ENCODE results near the gene RTEL1. TPM values are rescaled to one million over a fixed set of nuclear protein-coding genes. Genes with fewer than 3 reads are reported as not detected.
A peak's percentile ranks its signal among the peaks of the same experiment; 100 is the strongest.

The RTEL1 gene
- total RNA-seq, 1 experiment from 2014 or later = 51.1 TPM

DNA sequence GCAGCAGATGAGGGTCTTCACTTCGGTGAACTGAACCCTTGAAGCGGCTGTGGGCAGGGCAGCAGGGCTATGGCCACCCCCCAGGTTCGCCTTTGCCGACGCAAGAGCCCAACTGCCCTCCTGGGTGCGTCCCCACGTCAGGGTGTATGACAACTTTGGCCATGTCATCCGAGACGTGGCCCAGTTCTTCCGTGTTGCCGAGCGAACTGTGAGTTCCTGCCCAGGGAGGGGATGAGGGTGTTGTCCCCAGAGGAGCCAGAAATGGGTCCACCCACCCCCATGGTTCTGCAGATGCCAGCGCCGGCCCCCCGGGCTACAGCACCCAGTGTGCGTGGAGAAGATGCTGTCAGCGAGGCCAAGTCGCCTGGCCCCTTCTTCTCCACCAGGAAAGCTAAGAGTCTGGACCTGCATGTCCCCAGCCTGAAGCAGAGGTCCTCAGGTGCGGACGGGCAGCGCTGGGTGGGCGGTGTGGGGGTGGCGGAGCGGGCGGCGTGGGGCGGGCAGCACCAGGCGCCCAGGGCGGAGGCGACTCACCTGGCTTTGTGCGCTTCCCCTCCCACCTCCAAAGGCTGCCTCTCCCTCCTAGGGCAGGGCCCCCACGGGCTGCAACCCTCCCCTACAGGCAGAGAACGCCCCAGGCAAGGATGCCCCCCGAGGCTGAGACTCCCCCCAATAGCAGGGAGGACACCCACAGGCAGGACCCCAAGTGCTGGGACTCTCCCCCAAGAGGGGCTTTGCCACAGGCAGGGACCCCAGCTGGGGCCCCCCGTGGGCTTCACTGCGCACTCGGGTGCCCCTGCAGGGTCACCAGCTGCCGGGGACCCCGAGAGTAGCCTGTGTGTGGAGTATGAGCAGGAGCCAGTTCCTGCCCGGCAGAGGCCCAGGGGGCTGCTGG is 32.1 kb downstream of the RTEL1 start:
- no peak for DNase-seq
- BruUV-seq (replicated peaks) = no TSS peak
- Histone ChIP-seq H3K27me3 (replicated peaks; ENCODE audit: control insufficient read depth, insufficient read depth, low read length) (no peaks in the 10 kb centered on the region), H3K4me3 (ENCODE audit: low read depth, low read length) (no peak overlapping the region), H3K36me3 (ENCODE audit: control insufficient read depth, insufficient read depth, low read length) (no peaks in the 10 kb centered on the region; the same call in 1 of the 2 replicates), H3K4me1 (peaks cover 24% of the 10 kb centered on the region), H3K9me3 (peaks cover 3% of the 10 kb centered on the region; the same call in 1 of the 2 replicates)
- ChIA-PET CTCF (no interaction called here), POLR2A (no interaction called here)
- peaks cover 91% of the 10 kb centered on the region for H3K36me3 Mint-ChIP-seq (ENCODE audit: insufficient read depth, unreplicated experiment)
- H3K4me1 Mint-ChIP-seq (ENCODE audit: low read depth, unreplicated experiment) = no peaks in the 10 kb centered on the region
- TF ChIP-seq, protein P1, sequence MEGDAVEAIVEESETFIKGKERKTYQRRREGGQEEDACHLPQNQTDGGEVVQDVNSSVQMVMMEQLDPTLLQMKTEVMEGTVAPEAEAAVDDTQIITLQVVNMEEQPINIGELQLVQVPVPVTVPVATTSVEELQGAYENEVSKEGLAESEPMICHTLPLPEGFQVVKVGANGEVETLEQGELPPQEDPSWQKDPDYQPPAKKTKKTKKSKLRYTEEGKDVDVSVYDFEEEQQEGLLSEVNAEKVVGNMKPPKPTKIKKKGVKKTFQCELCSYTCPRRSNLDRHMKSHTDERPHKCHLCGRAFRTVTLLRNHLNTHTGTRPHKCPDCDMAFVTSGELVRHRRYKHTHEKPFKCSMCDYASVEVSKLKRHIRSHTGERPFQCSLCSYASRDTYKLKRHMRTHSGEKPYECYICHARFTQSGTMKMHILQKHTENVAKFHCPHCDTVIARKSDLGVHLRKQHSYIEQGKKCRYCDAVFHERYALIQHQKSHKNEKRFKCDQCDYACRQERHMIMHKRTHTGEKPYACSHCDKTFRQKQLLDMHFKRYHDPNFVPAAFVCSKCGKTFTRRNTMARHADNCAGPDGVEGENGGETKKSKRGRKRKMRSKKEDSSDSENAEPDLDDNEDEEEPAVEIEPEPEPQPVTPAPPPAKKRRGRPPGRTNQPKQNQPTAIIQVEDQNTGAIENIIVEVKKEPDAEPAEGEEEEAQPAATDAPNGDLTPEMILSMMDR (IDR thresholded peaks at IDR 0.05; ENCODE audit: insufficient read depth in 1 of 2, low read depth in 1 of 2, low read length in 1 of 2, severe bottlenecking in 1 of 2, unreplicated experiment in 1 of 2) = no peak
- H3K9me3 Mint-ChIP-seq (ENCODE audit: unreplicated experiment) = no peaks in the 10 kb centered on the region
- no peak overlapping the region for H3K4me3 Mint-ChIP-seq (ENCODE audit: unreplicated experiment)
- H3K27me3 Mint-ChIP-seq (ENCODE audit: insufficient read depth, unreplicated experiment) = no peaks in the 10 kb centered on the region
- intact Hi-C loops (cut with micrococcal nuclease; ENCODE audit: unreplicated experiment) = loop anchor here (5.0 kb wide), 1 partner anchor 153 kb away; the partner anchor contains the start of gene PTK6
- H3K27ac Mint-ChIP-seq (ENCODE audit: unreplicated experiment) = no peak overlapping the region

DNA sequence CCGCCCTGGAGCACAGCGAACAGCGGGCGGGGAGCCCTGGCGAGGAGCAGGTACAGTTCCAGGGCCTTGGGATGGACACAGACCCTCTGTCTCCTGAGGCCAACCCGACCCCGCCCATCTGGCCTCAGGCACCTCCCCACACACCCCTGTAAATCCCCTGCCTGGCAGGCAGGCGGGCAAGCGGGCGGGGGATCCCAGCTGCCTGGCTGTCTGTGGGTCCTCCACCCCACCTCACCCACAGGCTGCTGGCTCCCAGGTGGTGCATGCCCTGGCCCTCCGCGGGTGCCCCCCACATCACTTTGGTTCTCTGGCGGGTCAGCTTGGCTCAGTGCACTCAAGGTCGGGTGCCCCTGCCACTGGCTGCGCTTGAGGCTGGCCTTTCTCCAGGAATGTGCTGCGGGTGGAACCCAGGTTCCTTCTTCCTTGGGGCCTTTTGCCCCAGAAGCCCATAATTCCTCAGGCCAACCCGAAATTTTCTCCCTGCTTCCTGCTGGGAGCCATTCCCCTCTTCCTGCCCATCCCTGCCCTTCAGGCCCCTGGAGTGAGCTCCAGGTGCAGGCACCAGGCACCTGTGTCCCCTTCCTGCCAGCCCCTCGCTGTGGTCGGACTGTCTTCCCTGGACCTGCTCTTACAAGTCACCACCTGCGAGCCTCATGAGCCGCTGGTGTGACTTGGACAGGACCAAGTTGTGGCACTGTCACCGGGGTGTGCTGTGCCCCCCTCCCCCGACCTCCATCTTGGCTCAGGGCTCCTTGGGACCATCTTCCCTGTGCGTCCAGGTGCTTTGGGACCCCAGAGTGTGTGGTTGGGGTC is 33.0 kb downstream of the RTEL1 start:
- ChIA-PET POLR2A (no interaction called here), CTCF (no interaction called here)
- DNase-seq = peak in 1 of 2 experiments; percentile 35
- Histone ChIP-seq H3K27me3 (replicated peaks; ENCODE audit: control insufficient read depth, insufficient read depth, low read length) (no peaks in the 10 kb centered on the region), H3K9me3 (peaks cover 3% of the 10 kb centered on the region; the same call in 1 of the 2 replicates), H3K4me1 (peaks cover 16% of the 10 kb centered on the region), H3K36me3 (ENCODE audit: control insufficient read depth, insufficient read depth, low read length) (no peaks in the 10 kb centered on the region; the same call in 1 of the 2 replicates), H3K4me3 (ENCODE audit: low read depth, low read length) (no peak overlapping the region)
- BruUV-seq (replicated peaks) = no TSS peak
- H3K4me3 Mint-ChIP-seq (ENCODE audit: unreplicated experiment) = no peak overlapping the region
- H3K4me1 Mint-ChIP-seq (ENCODE audit: low read depth, unreplicated experiment) = no peaks in the 10 kb centered on the region
- intact Hi-C loops (cut with micrococcal nuclease; ENCODE audit: unreplicated experiment) = loop anchor here (5.0 kb wide), 1 partner anchor 154 kb away; the partner anchor contains the start of gene PTK6
- no peaks in the 10 kb centered on the region for H3K9me3 Mint-ChIP-seq (ENCODE audit: unreplicated experiment)
- peaks cover 93% of the 10 kb centered on the region for H3K36me3 Mint-ChIP-seq (ENCODE audit: insufficient read depth, unreplicated experiment)
- TF ChIP-seq, protein P1 (IDR thresholded peaks at IDR 0.05; ENCODE audit: insufficient read depth in 1 of 2, low read depth in 1 of 2, low read length in 1 of 2, severe bottlenecking in 1 of 2, unreplicated experiment in 1 of 2) = no peak
- H3K27me3 Mint-ChIP-seq (ENCODE audit: insufficient read depth, unreplicated experiment) = peaks cover under 1% of the 10 kb centered on the region
- H3K27ac Mint-ChIP-seq (ENCODE audit: unreplicated experiment) = peak overlapping the region; percentile 1
